Subcutaneous adipose tissue (tissue), 4 donors: ENCODE results near the gene ITCH. TPM values are rescaled to one million over a fixed set of nuclear protein-coding genes. Genes with fewer than 3 reads are reported as not detected.

Source experiments
- CTCF ChIP-seq: fragments of 450-650 bp; IDR thresholded peaks from one replicate; pipeline ENCODE4 v1.5.1; 2016; ENCODE audit warnings: low read depth, mild to moderate bottlenecking, control low read depth, antibody characterized with exemption, moderate library complexity
- total RNA-seq, 4 donors: library from RNA; depleted of rRNA; stranded (reverse); fragments of >200 nt; gene quantifications; one replicate each; pipeline ENCODE4 v1.1.0, GENCODE V29; 2016

ITCH gene
- total RNA-seq, 4 donors from 2014 or later, result 59.0 to 178 (median 74.2) TPM

GRCh38 chr20:34449674-34450592 lies 86.9 kb downstream of the ITCH start:
- TF ChIP-seq CTCF, result no peak

GRCh38 chr20:34452281-34452982 lies 89.4 kb downstream of the ITCH start:
- no peak for TF ChIP-seq CTCF

- TF ChIP-seq CTCF, result no peak
Measured at GRCh38 chr20:34458631-34459030, 95.6 kb downstream of the ITCH start.

- TF ChIP-seq CTCF, result no peak
Measured at GRCh38 chr20:34459209-34459897, 96.3 kb downstream of the ITCH start.

- TF ChIP-seq CTCF, result no peak
Measured at GRCh38 chr20:34461779-34462087, 98.7 kb downstream of the ITCH start.

GRCh38 chr20:34468951-34469350 lies 105.9 kb downstream of the ITCH start:
- no peak for TF ChIP-seq CTCF

- no peak for TF ChIP-seq CTCF
Measured at GRCh38 chr20:34472246-34472925, 109.3 kb downstream of the ITCH start.
